HFF-Myc (cell line): ENCODE data around the gene KRT3.

ENCODE experiments used
- DNase-seq: peaks from one replicate; pipeline ENCODE4 v3.0.0-alpha.2; 2011; ENCODE audit warnings: low read depth; ENCODE audit errors: extremely low read depth
- H3K4me3 ChIP-seq: replicated peaks from 2 replicates; pipeline ENCODE4 v1.5.1; 2011; ENCODE audit warnings: low read depth, mild to moderate bottlenecking, control low read depth, low read length
- TF ChIP-seq, protein P1 (sequence below): IDR thresholded peaks from 2 replicates; pipeline ENCODE4 v1.5.1; 2012; ENCODE audit warnings: mild to moderate bottlenecking, low read depth, low read length, control low read depth; ENCODE audit errors: missing control alignments

Gene KRT3

GRCh38 chr12:52795694-52796428 is at the start of gene KRT3:
Gene KRT3 (minus strand): TSS chr12:52796117. CDS start chr12:52796042, 75 bp downstream.
- no peak within 1 kb of the TSS for H3K4me3 ChIP-seq
- DNase-seq = no peak
- TF ChIP-seq, protein P1, sequence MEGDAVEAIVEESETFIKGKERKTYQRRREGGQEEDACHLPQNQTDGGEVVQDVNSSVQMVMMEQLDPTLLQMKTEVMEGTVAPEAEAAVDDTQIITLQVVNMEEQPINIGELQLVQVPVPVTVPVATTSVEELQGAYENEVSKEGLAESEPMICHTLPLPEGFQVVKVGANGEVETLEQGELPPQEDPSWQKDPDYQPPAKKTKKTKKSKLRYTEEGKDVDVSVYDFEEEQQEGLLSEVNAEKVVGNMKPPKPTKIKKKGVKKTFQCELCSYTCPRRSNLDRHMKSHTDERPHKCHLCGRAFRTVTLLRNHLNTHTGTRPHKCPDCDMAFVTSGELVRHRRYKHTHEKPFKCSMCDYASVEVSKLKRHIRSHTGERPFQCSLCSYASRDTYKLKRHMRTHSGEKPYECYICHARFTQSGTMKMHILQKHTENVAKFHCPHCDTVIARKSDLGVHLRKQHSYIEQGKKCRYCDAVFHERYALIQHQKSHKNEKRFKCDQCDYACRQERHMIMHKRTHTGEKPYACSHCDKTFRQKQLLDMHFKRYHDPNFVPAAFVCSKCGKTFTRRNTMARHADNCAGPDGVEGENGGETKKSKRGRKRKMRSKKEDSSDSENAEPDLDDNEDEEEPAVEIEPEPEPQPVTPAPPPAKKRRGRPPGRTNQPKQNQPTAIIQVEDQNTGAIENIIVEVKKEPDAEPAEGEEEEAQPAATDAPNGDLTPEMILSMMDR = no peak

GRCh38 chr12:52844386-52844785 is 48.5 kb upstream of the KRT3 start:
- DNase-seq = no peak
- TF ChIP-seq, protein P1 = no peak
- no peak overlapping the region for H3K4me3 ChIP-seq

DNA sequence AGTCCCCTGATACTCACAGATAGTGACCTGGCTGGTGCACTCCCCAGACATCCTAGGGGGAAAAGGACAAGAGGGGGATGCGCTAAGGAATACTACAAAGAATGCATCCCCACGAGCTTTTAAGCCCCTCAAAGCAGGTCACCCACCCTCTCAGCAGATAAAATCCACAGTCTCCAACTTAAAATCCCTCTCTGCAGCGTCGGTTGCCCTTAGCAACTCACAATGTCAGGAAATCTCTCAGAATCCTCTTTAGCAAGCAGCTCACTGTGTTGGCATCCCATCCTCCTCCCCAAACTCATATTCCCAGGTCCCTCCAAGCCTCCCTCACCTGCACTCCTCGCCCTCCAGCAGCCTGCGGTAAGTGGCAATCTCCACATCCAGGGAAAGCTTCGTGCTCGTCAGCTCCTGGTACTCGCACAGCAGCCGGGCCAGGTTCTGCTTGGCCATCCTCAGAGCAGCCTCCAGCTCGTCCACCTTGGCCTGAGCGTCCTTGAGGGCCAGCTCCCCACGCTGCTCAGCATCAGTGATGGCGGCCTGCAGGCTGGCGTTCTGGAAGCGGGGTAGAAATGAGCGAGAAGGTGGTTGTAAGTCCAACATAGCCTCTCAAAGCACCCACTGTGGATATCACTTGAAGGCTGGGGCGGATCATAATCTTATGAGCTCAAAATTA is 43.7 kb upstream of the KRT3 start:
- H3K4me3 ChIP-seq = no peak overlapping the region

DNA sequence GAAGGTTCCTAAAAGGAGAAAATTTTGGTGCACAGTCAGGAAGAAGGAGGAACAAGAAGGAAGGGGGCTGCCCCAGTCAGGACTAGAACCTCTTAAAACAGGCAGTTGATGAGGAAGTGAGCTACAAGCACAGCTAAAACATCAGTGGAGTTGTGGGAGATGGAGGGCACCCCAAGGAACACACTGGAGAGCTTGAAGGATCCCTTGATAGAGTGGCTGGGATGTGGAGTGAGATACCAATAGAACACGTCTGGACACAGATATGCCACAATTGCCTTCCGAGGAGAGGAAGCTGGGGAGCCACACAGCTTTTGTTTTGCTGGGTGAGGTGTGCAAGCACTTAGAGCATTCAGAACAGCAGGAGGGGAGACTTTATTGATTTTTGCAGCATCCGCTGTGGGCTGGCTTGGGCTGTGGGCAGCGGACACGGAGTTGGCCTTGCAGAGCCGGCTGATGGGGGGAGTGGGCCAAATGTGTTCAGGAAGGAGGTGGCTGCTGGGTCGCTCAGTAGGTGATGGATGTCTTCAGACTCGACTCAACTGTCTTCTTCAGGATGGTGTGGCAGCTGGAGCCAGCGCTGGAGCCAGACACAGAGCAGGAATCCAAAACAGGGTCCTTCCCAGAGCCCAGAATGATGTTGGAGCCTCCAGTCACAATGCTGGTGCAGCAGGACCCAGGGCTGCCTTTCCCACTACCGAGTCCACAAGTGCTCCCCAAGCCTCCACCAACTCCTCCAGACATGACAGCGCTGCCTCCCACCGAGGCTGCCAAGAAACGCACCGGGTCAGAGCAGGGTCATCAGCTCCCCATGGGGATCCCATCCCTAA is 42.9 kb upstream of the KRT3 start:
- no peak for DNase-seq
- TF ChIP-seq, protein P1 = no peak
- no peak overlapping the region for H3K4me3 ChIP-seq

More for the DNA sequence above, 43.7 kb upstream of the KRT3 start:
- TF ChIP-seq, protein P1 = no peak
- no peak for DNase-seq

- TF ChIP-seq, protein P1 = no peak
- H3K4me3 ChIP-seq = no peak overlapping the region
- no peak for DNase-seq
Measured at GRCh38 chr12:52837781-52838608, 42.1 kb upstream of the KRT3 start.

DNA sequence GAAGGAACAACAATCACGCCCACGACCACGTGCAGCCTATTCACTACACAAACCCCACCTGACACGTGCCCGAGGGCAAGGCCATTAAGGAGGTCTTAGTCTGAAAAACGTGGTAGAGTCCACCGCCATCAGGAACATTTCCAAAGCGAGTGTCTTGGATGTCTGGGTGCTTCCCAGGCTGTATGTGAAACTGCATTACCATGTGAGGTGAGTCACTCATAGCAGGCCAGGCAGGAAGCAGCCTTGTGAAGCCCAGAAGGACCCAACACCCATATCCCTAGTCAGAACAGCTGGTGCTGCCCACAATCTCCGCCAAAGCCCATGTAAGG is 41.5 kb upstream of the KRT3 start:
- DNase-seq = peak; percentile 31
- H3K4me3 ChIP-seq = no peak overlapping the region
- TF ChIP-seq, protein P1 = no peak
